ENCODE results near the gene MIPOL1. TPM values are rescaled to one million over a fixed set of nuclear protein-coding genes. Genes with fewer than 3 reads are reported as not detected.
"Not testable (repeated sequence)": the region's sequence is repeated elsewhere in the genome, so short reads cannot be mapped to it uniquely, and the experiment has no call there.

The MIPOL1 gene
- total and polyA plus RNA-seq, 12 donors = 1.1 to 9.2 (median 5.4) TPM

DNA sequence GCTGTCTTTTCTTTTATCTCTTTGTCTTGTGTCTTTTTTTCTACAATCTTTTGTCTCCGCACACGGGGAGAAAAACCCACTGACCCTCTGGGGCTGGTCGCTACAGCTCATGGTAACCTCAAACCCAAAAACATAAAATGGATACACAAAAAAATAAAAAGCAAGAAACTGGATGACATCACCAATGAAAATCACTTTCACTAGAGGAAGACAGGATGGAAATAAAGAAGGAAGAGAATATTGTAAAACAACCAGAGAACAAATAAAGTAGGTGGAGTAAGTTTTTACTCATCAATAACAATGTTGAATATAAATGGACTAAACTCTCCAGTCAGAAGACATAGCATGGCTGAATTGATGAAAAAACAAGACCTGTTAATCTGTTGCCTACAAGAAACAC lies 17.6 kb downstream of the MIPOL1 start:
- Histone ChIP-seq H3K4me3 (no peak overlapping the region), H3K27ac (no peak overlapping the region), H3K27me3 (no peaks in the 10 kb centered on the region), H3K4me1 (no peaks in the 10 kb centered on the region), H3K36me3 (peaks cover 0 to 4% (median 0%) of the 10 kb centered on the region in 9 donors), H3K9me3 (peaks cover 0 to 28% (median 0%) of the 10 kb centered on the region in 11 donors)
- intact Hi-C loops (cut with DNase I) = no loop called here
- 91 to 92% methylated on average over 3 of the region's 3 CpGs for WGBS, 2 donors
- TF ChIP-seq, protein P1, sequence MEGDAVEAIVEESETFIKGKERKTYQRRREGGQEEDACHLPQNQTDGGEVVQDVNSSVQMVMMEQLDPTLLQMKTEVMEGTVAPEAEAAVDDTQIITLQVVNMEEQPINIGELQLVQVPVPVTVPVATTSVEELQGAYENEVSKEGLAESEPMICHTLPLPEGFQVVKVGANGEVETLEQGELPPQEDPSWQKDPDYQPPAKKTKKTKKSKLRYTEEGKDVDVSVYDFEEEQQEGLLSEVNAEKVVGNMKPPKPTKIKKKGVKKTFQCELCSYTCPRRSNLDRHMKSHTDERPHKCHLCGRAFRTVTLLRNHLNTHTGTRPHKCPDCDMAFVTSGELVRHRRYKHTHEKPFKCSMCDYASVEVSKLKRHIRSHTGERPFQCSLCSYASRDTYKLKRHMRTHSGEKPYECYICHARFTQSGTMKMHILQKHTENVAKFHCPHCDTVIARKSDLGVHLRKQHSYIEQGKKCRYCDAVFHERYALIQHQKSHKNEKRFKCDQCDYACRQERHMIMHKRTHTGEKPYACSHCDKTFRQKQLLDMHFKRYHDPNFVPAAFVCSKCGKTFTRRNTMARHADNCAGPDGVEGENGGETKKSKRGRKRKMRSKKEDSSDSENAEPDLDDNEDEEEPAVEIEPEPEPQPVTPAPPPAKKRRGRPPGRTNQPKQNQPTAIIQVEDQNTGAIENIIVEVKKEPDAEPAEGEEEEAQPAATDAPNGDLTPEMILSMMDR (IDR thresholded peaks at IDR 0.05) = no peak
- ATAC-seq (no peak), DNase-seq (no peak)

DNA sequence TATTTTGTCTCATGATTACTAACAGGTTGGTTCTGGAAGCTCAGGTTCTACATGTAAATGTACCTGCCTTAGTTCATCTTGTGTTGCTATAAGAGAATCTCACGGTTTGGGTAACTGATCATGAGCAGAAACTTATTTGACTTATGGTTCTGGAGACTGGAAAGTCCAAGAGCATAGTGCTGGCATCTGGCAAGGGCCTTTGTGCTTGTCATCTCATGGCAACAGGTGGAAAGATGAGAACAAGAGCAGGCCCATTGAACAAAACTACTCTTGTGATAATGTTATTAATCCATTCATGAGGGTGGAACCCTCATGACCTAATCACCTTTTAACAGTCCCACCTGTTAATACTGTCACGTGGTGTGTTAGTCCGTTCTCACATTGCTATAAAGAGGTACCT lies 23.3 kb downstream of the MIPOL1 start:
- Histone ChIP-seq H3K36me3 (no peaks in the 10 kb centered on the region), H3K27me3 (no peaks in the 10 kb centered on the region), H3K4me3 (no peak overlapping the region), H3K27ac (no peak overlapping the region), H3K9me3 (peaks cover 0 to 29% (median 8%) of the 10 kb centered on the region in 11 donors), H3K4me1 (no peaks in the 10 kb centered on the region)
- TF ChIP-seq, protein P1 (IDR thresholded peaks at IDR 0.05) = no peak
- whole genome bisulfite sequencing, 2 donors = 90 to 91% methylated on average over 3 of the region's 3 CpGs
- intact Hi-C loops (cut with DNase I) = no loop called here
- DNase-seq (no peak), ATAC-seq (no peak)

DNA sequence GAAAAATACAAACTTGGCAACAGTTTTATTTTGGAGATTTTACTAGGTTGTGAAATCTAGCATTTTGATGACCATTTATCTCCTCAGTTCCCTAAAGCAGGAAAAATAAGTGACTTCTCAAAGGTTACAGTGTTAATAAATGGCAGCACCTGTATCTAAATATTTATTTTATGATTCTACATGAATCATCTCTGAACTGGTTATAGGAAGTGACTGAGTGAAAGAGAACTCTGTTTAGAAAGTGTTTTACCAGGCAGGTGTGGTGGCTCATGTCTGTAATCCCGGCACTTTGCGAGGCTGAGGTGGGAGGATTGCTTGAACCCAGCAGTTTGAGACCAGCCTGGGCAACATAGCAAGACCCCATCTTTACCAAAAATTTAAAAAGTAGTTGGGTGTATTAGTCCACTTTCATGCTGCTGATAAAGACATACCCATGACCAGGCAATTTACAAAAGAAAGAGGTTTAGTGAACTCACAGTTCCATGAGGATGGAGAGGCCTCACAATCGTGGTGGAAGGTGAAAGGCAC lies 26.3 kb downstream of the MIPOL1 start:
- TF ChIP-seq, protein P1 (IDR thresholded peaks at IDR 0.05) = no peak
- Histone ChIP-seq H3K27ac (no peak overlapping the region), H3K4me3 (no peak overlapping the region), H3K36me3 (no peaks in the 10 kb centered on the region), H3K27me3 (no peaks in the 10 kb centered on the region), H3K4me1 (no peaks in the 10 kb centered on the region), H3K9me3 (peaks cover 0 to 27% (median 8%) of the 10 kb centered on the region in 11 donors)
- intact Hi-C loops (cut with DNase I) = no loop called here
- ATAC-seq (no peak), DNase-seq (no peak)
- 89 to 95% methylated on average over 3 of the region's 3 CpGs for WGBS, 2 donors

DNA sequence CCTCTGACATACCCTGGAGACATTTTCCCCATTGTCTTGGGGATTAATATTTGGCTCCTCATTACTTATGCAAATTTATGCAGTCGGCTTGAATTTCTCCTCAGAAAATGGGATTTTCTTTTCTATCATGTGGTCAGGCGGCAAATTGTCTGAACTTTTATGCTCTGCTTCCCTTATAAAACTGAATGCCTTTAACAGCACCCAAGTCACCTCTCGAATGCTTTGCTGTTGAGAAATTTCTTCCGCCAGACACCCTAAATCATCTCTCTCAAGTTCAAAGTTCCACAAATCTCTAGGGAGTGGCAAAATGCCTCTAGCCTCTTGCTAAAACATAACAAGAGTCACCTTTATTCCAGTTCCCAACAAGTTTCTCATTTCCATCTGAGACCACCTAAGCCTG lies 27.9 kb downstream of the MIPOL1 start:
- H3K27me3 ChIP-seq; H3K4me1 ChIP-seq; intact Hi-C loops (cut with DNase I); H3K27ac ChIP-seq; H3K4me3 ChIP-seq; DNase-seq; H3K36me3 ChIP-seq; ATAC-seq: not testable (repeated sequence)
- WGBS, 2 donors = 95 to 99% methylated on average over 4 of the region's 4 CpGs
- H3K9me3 ChIP-seq = peaks cover 0 to 27% (median 8%) of the 10 kb centered on the region in 11 donors

DNA sequence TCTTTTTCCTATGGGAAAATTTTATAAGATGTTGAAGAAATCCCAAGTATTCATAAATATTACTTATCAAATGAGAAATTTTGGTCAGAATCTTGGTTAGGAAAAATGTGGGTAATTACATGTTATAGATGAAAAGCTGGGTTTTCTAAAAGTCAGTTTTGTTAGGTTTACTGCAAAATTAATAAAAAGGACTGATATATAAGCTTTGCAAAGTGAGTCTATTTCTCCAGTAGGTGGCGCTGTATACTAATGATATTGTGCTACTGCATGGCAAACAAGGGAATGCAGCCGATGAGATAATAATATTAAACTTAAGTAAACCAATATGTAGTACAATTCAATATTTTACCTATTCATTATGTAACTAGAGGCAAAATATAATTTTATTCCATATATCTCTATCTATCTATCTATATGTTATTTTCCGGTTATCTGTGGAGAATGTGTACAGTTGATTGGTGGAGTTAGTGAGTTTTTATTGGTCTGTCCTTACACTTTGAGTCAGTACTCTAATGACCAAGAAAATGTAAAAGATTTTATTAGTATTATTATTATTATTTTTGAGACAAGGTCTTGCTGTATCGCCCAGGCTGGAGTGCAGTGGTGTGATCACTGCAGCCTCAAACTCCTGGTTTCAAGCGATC lies 32.9 kb downstream of the MIPOL1 start:
- intact Hi-C loops (cut with DNase I) = loop anchor here in 1 of 10 donors (5.0 kb wide), 1 partner anchor 642 kb away; no protein-coding TSS in a partner anchor
- Histone ChIP-seq H3K9me3 (peaks cover 0 to 8% (median 2%) of the 10 kb centered on the region in 11 donors), H3K36me3 (no peaks in the 10 kb centered on the region), H3K4me1 (no peaks in the 10 kb centered on the region), H3K27me3 (no peaks in the 10 kb centered on the region), H3K27ac (no peak overlapping the region), H3K4me3 (no peak overlapping the region)
- TF ChIP-seq, protein P1 (IDR thresholded peaks at IDR 0.05) = peak; percentile 42 to 88 (median 79)
- 61% methylated on average over 5 of the region's 5 CpGs for WGBS, 2 donors
- DNase-seq (peak in 1 of 2 donors; percentile 16), ATAC-seq (peak in 1 of 8 donors; percentile 55)
